Pancreas (tissue), 10 donors: Measurements from ENCODE around the gene PER2. TPM values are rescaled to one million over a fixed set of nuclear protein-coding genes. Genes with fewer than 3 reads are reported as not detected.

Source experiments
- ATAC-seq, 4 donors: fragments of 200-7000 bp; cut with Tn5 transposase; one replicate each; pipeline versions ENCODE4 v1.8.0 to v1.9.1; 2020; ENCODE audit warnings: mild to moderate bottlenecking in 4 of 4, moderate library complexity in 4 of 4
- DNase-seq, 6 donors: peaks; one replicate each; pipeline ENCODE4 v3.0.0-alpha.2; 2020
- FAIRE-seq: peaks from 2 replicates; lab custom pipeline; 2012; peaks lifted over from hg19 to GRCh38; lab: Jason Lieb, UNC
- H3K27ac ChIP-seq, 4 donors: fragments of 200-600 bp; sonication (generic); 1 replicate in 3 of 4; 2 replicates in 1 of 4; pipeline versions ENCODE4 v1.5.0 to v1.8.0; 2020
- H3K27me3 ChIP-seq, 4 donors: fragments of 200-600 bp; one replicate each; pipeline ENCODE4 v1.8.0; 2021
- H3K36me3 ChIP-seq, 3 donors: fragments of 200-600 bp; sonication (generic) in 1 of 3; one replicate each; pipeline versions ENCODE4 v1.5.0 to v1.8.0; 2020 to 2021
- H3K4me1 ChIP-seq, 3 donors: fragments of 200-600 bp; one replicate each; pipeline ENCODE4 v1.8.0; 2021
- H3K4me3 ChIP-seq, 4 donors: fragments of 200-600 bp; sonication (generic) in 2 of 4; one replicate each; pipeline versions ENCODE4 v1.5.0 to v1.8.0; 2020 to 2021
- H3K9me3 ChIP-seq, 4 donors: fragments of 200-600 bp; one replicate each; pipeline ENCODE4 v1.8.0; 2021
- CTCF ChIP-seq, 4 donors: fragments of 200-600 bp; sonication (generic) in 3 of 4; IDR thresholded peaks; one replicate each; pipeline versions ENCODE4 v1.5.0 to v1.8.0; 2021; ENCODE audit warnings: antibody characterized with exemption in 4 of 4
- WGBS, 2 donors: extraction: QIAGEN DNeasy Blood & Tissue Kit; methylation state at CpG; one replicate each; pipeline ENCODE4 v1.1.7; 2013; 5-methylcytosine and 5-hydroxymethylcytosine counted together
- intact Hi-C, 3 donors: fragments of 100-400 bp; cut with DNase I; formaldehyde crosslinking; loops; one replicate each; pipeline versions ENCODE4 v1.11.1 to v1.14.2; 2022
- polyA plus RNA-seq, 2 donors: library from polyadenylated mRNA; stranded (reverse); fragments of 200-250 nt; gene quantifications; one replicate each; pipeline ENCODE4 v1.2.3, GENCODE V29; 2013
- total RNA-seq, 6 donors: library from RNA; stranded (reverse); fragmentation: NEBNext Ultra II Directional in 4 of 6; extraction: Animal tissue kit (Norgen Biotek cat#: 25700) in 4 of 6; gene quantifications; one replicate each; pipeline versions ENCODE4 v1.2.1 to v1.2.4, GENCODE V29; 2021 to 2023
- donor health status: healthy with polysubstance abuse.
- donor health status: DM: no; HTN: no; CAD: no; lungs with moderate emphysema.
- donor health status: DM: no; HTN: no; CAD: no.
- donor health status: control.
- donor health status: control.
- donor health status: Bipolar disorder and iron deficiency.
- donor health status: DM: yes; HTN: yes; CAD: no.
- donor health status: DM: no; HTN: no; CAD: no.
- donor health status: DM: no; HTN: no; CAD: no.
- donor health status: DM: yes; HTN: yes; CAD: no.

The PER2 gene
- total and polyA plus RNA-seq, 8 donors, result 6.9 to 12.2 (median 9.3) TPM

- Histone ChIP-seq H3K4me3 (no peak overlapping the region), H3K36me3 (peaks cover 5 to 77% (median 16%) of the 10 kb centered on the region in 3 donors), H3K27ac (no peak overlapping the region), H3K4me1 (peaks cover 0 to 3% (median 3%) of the 10 kb centered on the region in 3 donors), H3K27me3 (no peaks in the 10 kb centered on the region), H3K9me3 (no peaks in the 10 kb centered on the region)
- intact Hi-C loops, result loop anchor here in 1 of 3 donors (5.0 kb wide), 1 partner anchor 75 kb away; no protein-coding TSS in a partner anchor
- FAIRE-seq, result no peak
- no peak for ATAC-seq
- no peak for DNase-seq
- WGBS, 2 donors, result 89 to 93% methylated on average over 8 to 11 of the region's 11 CpGs
- TF ChIP-seq CTCF (IDR thresholded peaks at IDR 0.05), result no peak
These were observed 36.4 kb downstream of the PER2 start for GRCh38 chr2:238251986-238252385.

GRCh38 chr2:238251331-238251730 lies 37.1 kb downstream of the PER2 start:
- Histone ChIP-seq H3K36me3 (peaks cover 5 to 78% (median 16%) of the 10 kb centered on the region in 3 donors), H3K4me1 (no peaks in the 10 kb centered on the region), H3K9me3 (no peaks in the 10 kb centered on the region), H3K4me3 (no peak overlapping the region), H3K27ac (no peak overlapping the region), H3K27me3 (no peaks in the 10 kb centered on the region)
- ATAC-seq (no peak), DNase-seq (peak in 1 of 6 donors; percentile 25), FAIRE-seq (no peak)
- no peak for TF ChIP-seq CTCF (IDR thresholded peaks at IDR 0.05)
- 95% methylated on average over 12 of the region's 12 CpGs for WGBS, 2 donors
- intact Hi-C loops, result loop anchor here in 1 of 3 donors (5.0 kb wide), 1 partner anchor 76 kb away; no protein-coding TSS in a partner anchor

GRCh38 chr2:238250896-238251295 lies 37.5 kb downstream of the PER2 start:
- H3K4me3 ChIP-seq, result no peak overlapping the region
- peaks cover 5 to 73% (median 16%) of the 10 kb centered on the region in 3 donors for H3K36me3 ChIP-seq
- ATAC-seq (no peak), DNase-seq (peak in 1 of 6 donors; percentile 24), FAIRE-seq (no peak)
- H3K4me1 ChIP-seq, result no peaks in the 10 kb centered on the region
- no peaks in the 10 kb centered on the region for H3K27me3 ChIP-seq
- H3K9me3 ChIP-seq, result no peaks in the 10 kb centered on the region
- WGBS, 2 donors, result 94 to 95% methylated on average over 7 of the region's 7 CpGs
- intact Hi-C loops, result loop anchor here in 1 of 3 donors (5.0 kb wide), 1 partner anchor 76 kb away; no protein-coding TSS in a partner anchor
- no peak for TF ChIP-seq CTCF (IDR thresholded peaks at IDR 0.05)
- no peak overlapping the region for H3K27ac ChIP-seq

- WGBS, 2 donors, result 82 to 86% methylated on average over 10 of the region's 10 CpGs
- intact Hi-C loops, result no loop called here
- Histone ChIP-seq H3K36me3 (peaks cover 3 to 53% (median 12%) of the 10 kb centered on the region in 3 donors), H3K4me1 (peaks cover 0 to 7% (median 4%) of the 10 kb centered on the region in 3 donors), H3K27me3 (no peaks in the 10 kb centered on the region), H3K4me3 (no peak overlapping the region), H3K27ac (no peak overlapping the region), H3K9me3 (no peaks in the 10 kb centered on the region)
- no peak for DNase-seq
- FAIRE-seq, result no peak
- ATAC-seq, result no peak
- TF ChIP-seq CTCF (IDR thresholded peaks at IDR 0.05), result no peak
These were observed 40.5 kb downstream of the PER2 start for GRCh38 chr2:238247841-238248453.
